GM21526 (cell line): ENCODE measurements around the gene PEX10.
"Not testable (repeated sequence)": the region's sequence is repeated elsewhere in the genome, so short reads cannot be mapped to it uniquely, and the experiment has no call there.

Experiments used
- ATAC-seq: cut with Tn5 transposase; IDR thresholded peaks from one replicate; pipeline ENCODE4 v1.9.1; 2021; ENCODE audit warnings: moderate library complexity; ENCODE audit not compliant: unreplicated experiment, low FRiP score

Gene PEX10

GRCh38 chr1:2412395-2412772 lies at the start of gene PEX10:
Gene PEX10 (minus strand): TSS chr1:2412564. CDS start chr1:2412502, 62 bp downstream.
- ATAC-seq = peak; percentile 68

GRCh38 chr1:2460996-2461751 lies 48.8 kb upstream of the PEX10 start:
- no peak for ATAC-seq

GRCh38 chr1:2460203-2460602 lies 47.8 kb upstream of the PEX10 start:
- ATAC-seq = no peak

GRCh38 chr1:2459757-2460156 lies 47.4 kb upstream of the PEX10 start:
- no peak for ATAC-seq

- not testable (repeated sequence) for ATAC-seq
Observed at GRCh38 chr1:2459102-2459753, 46.9 kb upstream of the PEX10 start.

GRCh38 chr1:2458687-2459086 lies 46.3 kb upstream of the PEX10 start:
- no peak for ATAC-seq

GRCh38 chr1:2457444-2457843 lies 45.1 kb upstream of the PEX10 start:
- ATAC-seq = no peak

- no peak for ATAC-seq
Observed at GRCh38 chr1:2455757-2456156, 43.4 kb upstream of the PEX10 start.

- ATAC-seq = no peak
Observed at GRCh38 chr1:2454227-2454626, 41.9 kb upstream of the PEX10 start.

- ATAC-seq = no peak
Observed at GRCh38 chr1:2452932-2453315, 40.6 kb upstream of the PEX10 start.

GRCh38 chr1:2452201-2452931 lies 40.0 kb upstream of the PEX10 start:
- no peak for ATAC-seq

- ATAC-seq = no peak
Observed at GRCh38 chr1:2451741-2452140, 39.4 kb upstream of the PEX10 start.

- ATAC-seq = no peak
Observed at GRCh38 chr1:2449636-2450454, 37.5 kb upstream of the PEX10 start.

GRCh38 chr1:2448098-2448445 lies 35.7 kb upstream of the PEX10 start:
- ATAC-seq = no peak

- ATAC-seq = no peak
Observed at GRCh38 chr1:2447276-2448097, 35.1 kb upstream of the PEX10 start.

- ATAC-seq = no peak
Observed at GRCh38 chr1:2446861-2447260, 34.5 kb upstream of the PEX10 start.

GRCh38 chr1:2446394-2446793 lies 34.0 kb upstream of the PEX10 start:
- no peak for ATAC-seq

- ATAC-seq = no peak
Observed at GRCh38 chr1:2445823-2446215, 33.5 kb upstream of the PEX10 start.

GRCh38 chr1:2445162-2445822 lies 32.9 kb upstream of the PEX10 start:
- ATAC-seq = no peak
